A549 (cell line): ENCODE results near the gene SUPT20HL2. TPM values are rescaled to one million over a fixed set of nuclear protein-coding genes. Genes with fewer than 3 reads are reported as not detected.

Source experiments
- ATAC-seq, 2 experiments: fragments of 200-7000 bp in 1 of 2; fragments of >200 bp in 1 of 2; cut with Nextera tagmentation in 1 of 2; cut with Tn5 transposase in 1 of 2; 3 replicates each; pipeline versions ENCODE4 v1.8.0 to v1.9.1; 2018 to 2020; ENCODE audit warnings: mild to moderate bottlenecking in 1 of 2, moderate library complexity in 1 of 2
- CTCF ChIA-PET: fragments of 300-600 bp; sonication (Branson Sonifier 250); formaldehyde crosslinking; extraction: SDS; loops from one replicate; lab custom pipeline; 2021; ENCODE audit warnings: antibody characterized with exemption, inconsistent platforms; lab: Yijun Ruan, JAX
- POLR2A ChIA-PET: fragments of 350-600 bp; formaldehyde crosslinking; extraction: SDS; loops from one replicate; lab custom pipeline; 2021; ENCODE audit warnings: antibody characterized with exemption, inconsistent platforms; lab: Yijun Ruan, JAX
- DNase-seq, 2 experiments: peaks; one replicate each; pipeline versions ENCODE4 v3.0.0 to v3.0.0-alpha.2; 2011 to 2016; ENCODE audit warnings: low read depth in 1 of 2, low spot score in 1 of 2
- FAIRE-seq: peaks from 2 replicates; lab custom pipeline; 2011; peaks lifted over from hg19 to GRCh38; lab: Jason Lieb, UNC
- H3K27ac ChIP-seq, 2 experiments: fragments of >200 bp; sonication (Bioruptor Twin); formaldehyde crosslinking; 3 replicates each; pipeline ENCODE4 v1.5.1; 2016 to 2017
- H3K4me1 ChIP-seq: fragments of >200 bp; sonication (Bioruptor Twin); formaldehyde crosslinking; 3 replicates; pipeline ENCODE4 v1.6.1; 2016
- H3K4me2 ChIP-seq: fragments of >200 bp; sonication (Bioruptor Twin); formaldehyde crosslinking; 3 replicates; pipeline ENCODE4 v1.6.1; 2016
- H3K4me3 ChIP-seq: fragments of >200 bp; sonication (Bioruptor Twin); formaldehyde crosslinking; 3 replicates; pipeline ENCODE4 v1.5.1; 2016
- H3K9me3 ChIP-seq: fragments of >200 bp; sonication (Bioruptor Twin); formaldehyde crosslinking; 3 replicates; pipeline ENCODE4 v1.6.1; 2016
- CBX8 ChIP-seq: fragments of 200-600 bp; sonication (generic); IDR thresholded peaks from 2 replicates; pipeline ENCODE4 v1.6.1; 2016
- CHD2 ChIP-seq: fragments of 150-350 bp; IDR thresholded peaks from 2 replicates; pipeline ENCODE4 v1.6.1; 2014; ENCODE audit warnings: low read length; ENCODE audit not compliant: partially characterized antibody
- CHD4 ChIP-seq: fragments of 200-600 bp; sonication (generic); IDR thresholded peaks from 2 replicates; pipeline ENCODE4 v1.6.1; 2016; ENCODE audit warnings: antibody characterized with exemption, mild to moderate bottlenecking, borderline replicate concordance
- EHF ChIP-seq: fragments of 250-450 bp; sonication (Bioruptor Pico); IDR thresholded peaks from 2 replicates; pipeline ENCODE4 v1.5.0; 2020; ENCODE audit warnings: mild to moderate bottlenecking
- EHMT2 ChIP-seq: fragments of 200-600 bp; sonication (generic); IDR thresholded peaks from 2 replicates; pipeline ENCODE4 v1.6.1; 2016; ENCODE audit warnings: antibody characterized with exemption, low read depth, mild to moderate bottlenecking, moderate library complexity
- EP300 ChIP-seq, 2 experiments: fragments of >200 bp; sonication (Bioruptor Twin); formaldehyde crosslinking; IDR thresholded peaks; 2 replicates in 1 of 2; 3 replicates in 1 of 2; pipeline ENCODE4 v1.6.1; 2016 to 2017
- FOSB ChIP-seq: fragments of 250-450 bp; sonication (Bioruptor Pico); IDR thresholded peaks from 2 replicates; pipeline ENCODE4 v1.5.0; 2020; ENCODE audit warnings: mild to moderate bottlenecking, moderate library complexity
- FOSL2 ChIP-seq, 2 experiments: fragments of 450-650 bp in 1 of 2; fragments of >200 bp in 1 of 2; sonication (Bioruptor Twin) in 1 of 2; formaldehyde crosslinking; IDR thresholded peaks; 2 replicates each; pipeline versions ENCODE4 v1.5.0 to v1.6.1; 2016 to 2020; ENCODE audit warnings: mild to moderate bottlenecking in 1 of 2, moderate library complexity in 1 of 2
- FOXS1 ChIP-seq: fragments of 250-450 bp; sonication (Bioruptor Pico); IDR thresholded peaks from 2 replicates; pipeline ENCODE4 v1.5.0; 2020; ENCODE audit warnings: mild to moderate bottlenecking, moderate library complexity
- HEYL ChIP-seq: fragments of 250-450 bp; sonication (Bioruptor Pico); IDR thresholded peaks from 2 replicates; pipeline ENCODE4 v1.8.0; 2021; ENCODE audit warnings: mild to moderate bottlenecking, moderate library complexity
- MAFK ChIP-seq: fragments of 450-650 bp; IDR thresholded peaks from 2 replicates; pipeline ENCODE4 v1.6.1; 2014; ENCODE audit not compliant: partially characterized antibody
- MAX ChIP-seq: IDR thresholded peaks from 2 replicates; pipeline ENCODE4 v1.6.1; 2012
- MAZ ChIP-seq: fragments of 150-350 bp; IDR thresholded peaks from 2 replicates; pipeline ENCODE4 v1.6.1; 2014; ENCODE audit warnings: antibody characterized with exemption, low read depth, low read length, borderline replicate concordance
- MYC ChIP-seq: IDR thresholded peaks from 2 replicates; pipeline ENCODE4 v1.6.1; 2012; ENCODE audit warnings: mild to moderate bottlenecking, inconsistent platforms, low read length, improper control_type of control experiment, borderline replicate concordance
- POLR2AphosphoS2 ChIP-seq: conservative IDR thresholded peaks from 2 replicates; pipeline ENCODE4 v1.6.1; 2012; ENCODE audit warnings: low read length, improper control_type of control experiment, inconsistent platforms
- RAD21 ChIP-seq, 2 experiments: fragments of >200 bp in 1 of 2; sonication (Bioruptor Twin) in 1 of 2; formaldehyde crosslinking in 1 of 2; IDR thresholded peaks in 1 of 2; conservative IDR thresholded peaks in 1 of 2; 2 replicates in 1 of 2; 3 replicates in 1 of 2; pipeline ENCODE4 v1.6.1; 2012 to 2018; ENCODE audit warnings: inconsistent platforms in 1 of 2
- RARB ChIP-seq: fragments of 250-450 bp; sonication (Bioruptor Pico); IDR thresholded peaks from 2 replicates; pipeline ENCODE4 v1.8.0; 2021; ENCODE audit warnings: mild to moderate bottlenecking, moderate library complexity
- RCOR1 ChIP-seq: fragments of 150-350 bp; IDR thresholded peaks from 2 replicates; pipeline ENCODE4 v1.6.1; 2014; ENCODE audit warnings: antibody characterized with exemption, low read length, low read depth
- REST ChIP-seq: fragments of 200-600 bp; sonication (generic); IDR thresholded peaks from 2 replicates; pipeline ENCODE4 v1.6.1; 2016; ENCODE audit warnings: antibody characterized with exemption, mild to moderate bottlenecking, moderate library complexity
- RFX5 ChIP-seq: fragments of 450-650 bp; IDR thresholded peaks from 2 replicates; pipeline ENCODE4 v1.7.1; 2014; ENCODE audit warnings: antibody characterized with exemption, mild to moderate bottlenecking, moderate library complexity
- ZSCAN20 ChIP-seq: fragments of 250-450 bp; sonication (Bioruptor Pico); IDR thresholded peaks from 2 replicates; pipeline ENCODE4 v1.8.0; 2022; ENCODE audit warnings: mild to moderate bottlenecking, moderate library complexity
- WGBS: methylation state at CpG from one replicate; pipeline ENCODE4 v1.1.6; 2017; ENCODE audit errors: missing lambda C conversion rate; 5-methylcytosine and 5-hydroxymethylcytosine counted together
- polyA plus RNA-seq, 4 experiments: library from polyadenylated mRNA; depleted of rRNA in 3 of 4; stranded (reverse); fragments of >200 nt; fragmentation: RNase III in 1 of 4; extraction: RNeasy Plus Mini Kit Qiagen cat#74134 plus additional on column Dnase treatment in 1 of 4; gene quantifications; 2 replicates in 3 of 4; 3 replicates in 1 of 4; pipeline ENCODE4 v1.2.3, GENCODE V29; 2011 to 2017

The SUPT20HL2 gene
- polyA plus RNA-seq, 2 of the 4 experiments (the other 2 are of a cell fraction), result not detected

- peaks cover 16% of the 10 kb centered on the region for H3K4me1 ChIP-seq
- no peak for TF ChIP-seq CBX8
- TF ChIP-seq EP300 (IDR thresholded peaks at IDR 0.05), result no peak
- TF ChIP-seq CHD4, result no peak
- no peak for TF ChIP-seq MAZ
- no peak for TF ChIP-seq MYC
- TF ChIP-seq RARB, result no peak
- no peak for TF ChIP-seq EHF (CRISPR knock-in tag)
- TF ChIP-seq EHMT2, result no peak
- no peak for TF ChIP-seq REST
- no peak for TF ChIP-seq FOXS1 (CRISPR knock-in tag)
- TF ChIP-seq FOSB (CRISPR knock-in tag), result no peak
- TF ChIP-seq HEYL (CRISPR knock-in tag), result no peak
- TF ChIP-seq ZSCAN20 (CRISPR knock-in tag), result no peak
- TF ChIP-seq RCOR1, result no peak
- TF ChIP-seq RFX5, result no peak
- TF ChIP-seq, all 56 proteins: peak for 0
- Histone ChIP-seq H3K27ac (no peak overlapping the region), H3K9me3 (peaks cover 3% of the 10 kb centered on the region; the same call in 1 of the 3 replicates), H3K4me2 (no peak overlapping the region), H3K4me3 (no peak overlapping the region)
- CTCF ChIA-PET, result interaction anchor here (4.1 kb wide), 1 partner anchor 9 kb away, joined by 13 read pairs; no protein-coding TSS in a partner anchor
- FAIRE-seq, result peak; percentile 46
- POLR2A ChIA-PET, result no interaction called here
- 92% methylated on average over 5 of the region's 5 CpGs for WGBS
- no peak for ATAC-seq
- no peak for DNase-seq
These were observed 45.1 kb downstream of the SUPT20HL2 start for GRCh38 chrX:24268786-24269185.

- H3K27ac ChIP-seq, result peak overlapping the region; percentile 55 to 79
- peak overlapping the region; percentile 71 for H3K4me2 ChIP-seq
- H3K4me3 ChIP-seq, result no peak overlapping the region
- peak; percentile 97 for FAIRE-seq
- no peak for TF ChIP-seq FOSL2 (IDR thresholded peaks at IDR 0.05)
- peak; percentile 37 for TF ChIP-seq FOSL2 (CRISPR knock-in tag; IDR thresholded peaks at IDR 0.05)
- peak; percentile 29 for TF ChIP-seq MAFK
- TF ChIP-seq POLR2AphosphoS2, result no peak
- peaks cover 3% of the 10 kb centered on the region; the same call in 1 of the 3 replicates for H3K9me3 ChIP-seq
- ChIA-PET CTCF (no interaction called here), POLR2A (no interaction called here)
- H3K4me1 ChIP-seq, result peaks cover 18% of the 10 kb centered on the region
- peak in 1 of 2 experiments; percentile 77; a peak in 5 of 6 replicates for ATAC-seq
- DNase-seq, result peak in 1 of 2 experiments; percentile 59
- WGBS, result 6% methylated on average over 4 of the region's 4 CpGs
These were observed 46.9 kb downstream of the SUPT20HL2 start for GRCh38 chrX:24266996-24267395.

- Histone ChIP-seq H3K4me1 (peaks cover 27% of the 10 kb centered on the region), H3K27ac (peak overlapping the region in 1 of 2 experiments; percentile 68; a peak in 3 of 6 replicates), H3K4me3 (no peak overlapping the region), H3K9me3 (no peaks in the 10 kb centered on the region), H3K4me2 (peak overlapping the region; percentile 9; the same call in 1 of the 3 replicates)
- DNase-seq (peak; percentile 16 to 39), ATAC-seq (peak in 1 of 2 experiments; percentile 25; a peak in 1 of 6 replicates), FAIRE-seq (no peak)
- ChIA-PET CTCF (interaction anchor here (0.9 to 1.3 kb wide), 2 partner anchors 107 to 234 kb away, joined by 3 to 5 read pairs; no protein-coding TSS in a partner anchor), POLR2A (no interaction called here)
- TF ChIP-seq RAD21 (conservative IDR thresholded peaks at IDR 0.05 in 1 of 2, IDR thresholded peaks at IDR 0.05 in 1 of 2) (no peak), CHD2 (no peak), FOSL2 (IDR thresholded peaks at IDR 0.05) (no peak), FOSL2 (CRISPR knock-in tag; IDR thresholded peaks at IDR 0.05) (peak; percentile 47), MAX (0 out of 2 replicates have a peak, but pooled peaks have one; percentile 15)
- WGBS, result 13% methylated on average over 6 of the region's 6 CpGs
These were observed 49.5 kb downstream of the SUPT20HL2 start for GRCh38 chrX:24264383-24264782.
